Measurements from ENCODE around the gene PTK7.

PTK7 gene

GRCh38 chr6:43181621-43181941 lies 105.5 kb downstream of the PTK7 start:
- DNase-seq = peak; percentile 49

GRCh38 chr6:43181942-43182860 lies 106.1 kb downstream of the PTK7 start, which contains the start of gene CUL9:
TSS of gene CUL9 (plus strand) at chr6:43182196. CDS start at chr6:43184311, 2,115 bp downstream.
- peak; percentile 90 for DNase-seq

DNA sequence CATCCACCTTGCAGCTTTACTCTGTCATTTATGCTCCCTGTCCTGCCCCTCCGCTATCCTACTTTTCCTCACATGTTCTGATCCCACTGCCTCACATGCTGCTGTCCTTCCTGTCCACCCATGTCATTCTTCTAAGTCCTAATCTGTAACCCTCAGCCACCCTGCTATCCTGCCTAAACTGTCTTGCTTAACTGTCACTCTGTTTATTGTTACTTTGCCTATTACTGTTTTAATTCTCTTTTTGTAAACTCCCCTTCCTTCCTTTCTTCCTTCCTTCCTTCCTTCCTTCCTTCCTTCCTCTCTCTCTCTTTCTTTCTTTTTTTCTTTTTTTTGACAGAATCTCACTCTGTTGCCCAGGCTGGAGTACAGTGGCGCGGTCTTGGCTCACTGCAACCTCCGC lies 107.3 kb downstream of the PTK7 start:
- no peak for DNase-seq

DNA sequence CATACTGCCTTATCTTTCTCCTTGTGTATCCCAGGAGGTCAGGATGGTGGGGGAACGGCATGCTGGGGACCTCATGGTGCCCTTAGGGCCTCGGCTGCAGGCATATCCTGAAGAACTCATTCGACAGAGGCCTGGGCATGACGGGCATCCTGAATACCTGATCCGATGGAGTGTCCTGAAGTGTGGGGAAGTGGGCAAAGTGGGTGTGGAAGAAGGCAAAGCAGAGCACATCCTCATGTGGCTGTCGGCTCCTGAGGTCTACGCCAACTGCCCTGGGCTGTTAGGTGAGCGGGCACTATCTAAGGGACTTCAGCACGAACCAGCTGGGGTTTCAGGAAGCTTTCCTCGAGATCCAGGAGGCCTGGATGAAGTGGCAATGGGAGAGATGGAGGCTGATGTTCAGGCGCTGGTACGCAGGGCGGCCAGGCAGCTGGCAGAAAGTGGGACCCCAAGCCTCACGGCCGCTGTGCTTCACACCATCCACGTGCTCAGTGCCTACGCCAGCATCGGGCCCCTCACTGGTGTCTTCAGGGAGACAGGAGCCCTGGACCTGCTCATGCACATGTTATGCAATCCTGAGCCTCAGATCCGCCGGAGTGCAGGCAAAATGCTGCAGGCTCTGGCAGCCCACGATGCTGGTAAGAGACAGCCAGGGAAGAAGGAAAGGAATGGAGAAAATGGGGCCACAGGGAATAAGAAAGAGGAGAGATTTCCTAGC lies 108.3 kb downstream of the PTK7 start:
- no peak for DNase-seq

- DNase-seq = no peak
Measured at GRCh38 chr6:43185391-43185985, 109.4 kb downstream of the PTK7 start.

GRCh38 chr6:43186019-43186418 lies 109.9 kb downstream of the PTK7 start:
- DNase-seq = no peak

DNA sequence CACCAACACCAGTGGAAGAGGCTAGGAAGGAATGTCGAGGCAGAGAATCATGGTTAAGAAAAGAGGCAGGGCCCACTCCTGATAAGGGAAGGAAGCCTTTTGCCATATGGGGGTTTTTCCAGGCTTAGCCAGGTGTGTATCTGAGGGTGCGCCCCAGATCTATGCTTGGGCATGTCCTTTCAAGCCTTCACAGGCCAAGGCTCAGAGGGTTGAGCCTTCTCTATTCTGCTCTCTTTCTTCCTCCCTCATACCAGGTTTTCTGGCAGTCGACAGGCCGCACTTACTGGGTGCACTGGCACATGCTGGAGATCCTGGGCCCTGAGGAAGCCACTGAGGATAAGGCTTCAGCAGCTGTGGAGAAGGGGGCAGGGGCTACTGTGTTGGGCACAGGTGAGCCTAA lies 110.6 kb downstream of the PTK7 start:
- no peak for DNase-seq

DNA sequence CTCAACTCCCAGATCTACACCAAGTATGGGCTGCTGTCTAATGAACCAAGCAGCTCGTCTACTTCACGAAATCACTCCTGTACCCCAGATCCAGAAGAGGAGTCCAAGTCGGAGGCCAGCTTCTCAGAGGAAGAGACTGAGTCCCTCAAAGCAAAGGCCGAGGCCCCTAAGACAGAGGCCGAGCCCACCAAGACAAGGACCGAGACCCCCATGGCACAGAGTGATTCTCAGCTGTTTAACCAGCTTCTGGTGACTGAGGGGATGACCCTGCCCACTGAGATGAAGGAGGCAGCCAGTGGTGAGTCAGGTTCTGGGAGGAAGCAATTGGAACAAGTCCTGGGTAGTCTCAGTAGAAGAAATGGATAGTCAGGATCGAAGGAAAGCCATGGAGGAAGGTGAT lies 111.7 kb downstream of the PTK7 start:
- DNase-seq = no peak

DNA sequence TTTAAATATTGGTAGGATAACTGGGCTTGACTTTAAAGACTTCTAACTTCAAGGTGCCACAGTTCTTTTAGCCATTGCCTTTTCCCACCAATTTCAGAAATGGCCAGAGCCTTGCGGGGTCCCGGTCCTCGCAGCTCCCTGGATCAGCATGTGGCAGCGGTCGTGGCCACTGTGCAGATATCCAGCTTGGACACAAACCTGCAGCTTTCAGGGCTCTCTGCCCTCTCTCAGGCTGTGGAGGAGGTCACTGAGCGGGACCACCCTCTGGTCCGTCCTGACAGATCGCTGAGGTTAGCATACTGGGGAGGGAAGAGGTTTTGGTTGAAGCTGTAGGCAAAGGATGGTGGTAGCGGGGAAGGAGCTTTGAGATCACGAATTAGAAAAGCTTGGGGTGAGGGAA lies 112.3 kb downstream of the PTK7 start:
- DNase-seq = no peak

- no peak for DNase-seq
Measured at GRCh38 chr6:43189776-43190304, 113.7 kb downstream of the PTK7 start.

GRCh38 chr6:43192911-43193310 lies 116.8 kb downstream of the PTK7 start:
- DNase-seq = no peak

DNA sequence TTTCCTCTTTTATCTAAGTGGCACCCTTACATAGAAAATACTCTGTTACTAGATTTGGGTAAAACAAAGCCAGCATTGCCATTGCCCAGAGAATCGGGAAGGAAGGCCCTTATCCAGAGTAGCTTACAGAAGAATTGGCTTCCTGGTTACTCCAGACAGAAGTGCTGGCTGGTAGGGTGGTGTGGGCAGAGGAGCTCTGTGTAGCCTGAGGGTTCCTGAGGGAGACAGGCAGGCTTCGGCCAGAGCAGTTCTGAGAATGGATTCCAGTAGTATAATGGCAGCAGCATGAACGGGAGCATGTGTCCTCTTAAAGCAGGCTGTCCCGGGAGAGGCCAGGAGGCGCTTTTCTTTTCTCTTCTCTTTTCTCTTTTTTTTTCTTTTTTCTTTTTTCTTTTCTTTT lies 117.8 kb downstream of the PTK7 start:
- no peak for DNase-seq

- no peak for DNase-seq
Measured at GRCh38 chr6:43196337-43196736, 120.2 kb downstream of the PTK7 start.

GRCh38 chr6:43199912-43200311 lies 123.8 kb downstream of the PTK7 start:
- no peak for DNase-seq

DNA sequence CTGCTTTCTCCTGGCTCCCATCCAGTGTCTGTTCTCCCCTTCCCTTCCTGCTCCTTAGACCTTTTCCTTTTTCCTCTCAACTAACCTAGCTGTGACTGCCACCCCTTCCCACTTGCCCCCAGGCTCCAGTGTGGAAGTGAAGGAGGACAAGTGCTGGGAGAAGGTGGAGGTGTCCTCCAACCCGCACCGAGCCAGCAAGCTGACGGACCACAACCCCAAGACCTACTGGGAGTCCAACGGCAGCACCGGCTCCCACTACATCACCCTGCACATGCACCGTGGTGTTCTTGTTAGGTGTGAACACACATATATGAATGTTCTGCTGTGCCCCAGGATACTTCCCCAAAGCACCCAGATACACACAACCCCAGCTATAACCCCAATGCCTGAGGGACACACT lies 124.4 kb downstream of the PTK7 start:
- no peak for DNase-seq

GRCh38 chr6:43202451-43202850 lies 126.3 kb downstream of the PTK7 start:
- no peak for DNase-seq

- no peak for DNase-seq
Measured at GRCh38 chr6:43203029-43203717, 127.1 kb downstream of the PTK7 start.

DNA sequence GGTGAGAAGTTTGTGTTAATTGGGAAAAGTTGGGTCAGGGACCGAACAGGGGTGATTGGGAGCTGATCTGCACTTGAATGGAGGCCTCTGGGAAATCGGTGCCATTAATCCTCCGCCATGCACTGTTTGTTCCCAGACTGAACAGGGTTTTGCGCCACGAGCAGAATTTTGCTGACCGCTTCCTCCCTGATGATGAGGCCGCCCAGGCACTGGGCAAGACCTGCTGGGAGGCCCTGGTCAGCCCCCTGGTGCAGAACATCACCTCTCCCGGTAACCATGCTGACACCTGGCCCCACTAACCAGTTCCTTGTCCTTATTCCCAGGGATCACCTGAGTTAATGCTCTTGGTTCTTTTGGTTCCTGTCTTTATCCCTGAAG lies 127.6 kb downstream of the PTK7 start:
- no peak for DNase-seq

DNA sequence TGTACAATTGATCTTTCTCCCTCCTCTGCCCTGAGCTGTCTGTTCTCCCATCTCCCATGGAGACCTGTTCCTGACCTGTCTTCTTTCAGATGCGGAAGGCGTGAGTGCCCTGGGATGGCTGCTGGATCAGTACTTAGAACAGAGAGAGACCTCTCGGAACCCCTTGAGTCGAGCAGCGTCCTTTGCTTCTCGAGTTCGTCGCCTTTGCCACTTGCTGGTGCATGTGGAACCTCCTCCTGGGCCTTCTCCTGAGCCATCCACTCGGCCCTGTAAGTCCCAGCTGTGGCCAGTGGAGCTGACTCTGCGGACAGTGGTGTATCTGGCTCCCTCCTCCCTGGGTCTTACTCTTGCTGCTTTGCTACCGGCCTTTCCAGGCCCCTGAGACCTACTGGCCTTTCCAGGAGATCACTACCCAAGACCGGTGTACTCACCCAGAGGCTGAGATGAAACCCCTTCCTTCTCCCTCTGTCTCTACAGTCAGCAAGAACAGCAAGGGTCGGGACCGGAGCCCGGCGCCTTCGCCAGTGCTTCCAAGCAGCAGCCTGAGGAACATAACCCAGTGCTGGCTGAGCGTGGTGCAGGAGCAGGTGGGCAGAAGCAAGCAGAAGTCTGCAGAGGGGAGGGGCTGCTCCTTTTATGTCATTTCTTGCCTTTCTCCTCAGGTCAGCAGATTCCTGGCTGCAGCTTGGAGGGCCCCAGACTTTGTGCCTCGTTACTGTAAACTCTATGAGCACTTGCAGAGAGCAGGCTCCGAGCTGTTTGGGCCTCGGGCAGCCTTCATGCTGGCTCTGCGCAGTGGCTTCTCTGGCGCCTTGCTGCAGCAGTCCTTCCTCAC lies 128.4 kb downstream of the PTK7 start:
- no peak for DNase-seq

DNA sequence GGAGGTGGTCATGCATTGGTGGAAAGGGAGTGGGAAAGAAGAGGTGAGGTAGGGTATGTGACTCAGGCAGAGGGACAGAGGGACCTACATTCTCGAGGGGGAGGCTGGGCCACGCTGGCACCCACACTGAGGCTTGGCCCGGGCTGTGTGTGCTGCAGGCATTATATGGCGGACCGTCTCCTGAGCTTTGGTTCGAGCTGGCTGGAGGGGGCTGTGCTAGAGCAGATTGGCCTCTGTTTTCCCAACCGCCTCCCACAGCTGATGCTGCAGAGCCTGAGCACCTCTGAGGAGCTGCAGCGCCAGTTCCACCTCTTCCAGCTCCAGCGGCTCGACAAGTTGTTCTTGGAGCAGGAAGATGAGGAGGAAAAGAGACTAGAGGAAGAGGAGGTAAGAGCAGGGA lies 129.7 kb downstream of the PTK7 start:
- no peak for DNase-seq

DNA sequence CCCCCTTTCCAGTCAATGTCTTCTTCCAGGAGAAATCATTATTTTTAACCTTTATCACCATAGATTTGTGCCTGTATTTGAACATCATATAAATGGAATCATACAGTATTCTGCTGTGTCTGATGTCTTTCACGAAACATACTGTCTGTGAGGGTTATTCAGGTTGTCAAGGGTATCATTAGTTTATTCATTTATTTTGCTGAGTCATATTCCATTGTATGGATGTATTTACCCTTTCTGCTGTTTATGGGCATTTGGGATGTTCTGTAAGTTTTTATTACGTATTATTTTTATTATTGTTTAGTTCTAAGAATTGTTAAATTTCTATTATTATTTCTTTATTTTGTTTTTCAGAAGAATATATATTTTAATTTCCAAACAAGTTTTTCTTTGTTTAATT lies 131.2 kb downstream of the PTK7 start:
- DNase-seq = no peak

All from right forelimb (tissue), 1 donor.